A549 (cell line): ENCODE data around the gene PPM1B.

ENCODE experiments used
- CBX2 ChIP-seq: fragments of 200-600 bp; sonication (generic); IDR thresholded peaks from 2 replicates; pipeline ENCODE4 v1.6.1; 2016; ENCODE audit warnings: low read depth, mild to moderate bottlenecking, borderline replicate concordance
- CTCF ChIP-seq: fragments of >200 bp; sonication (Bioruptor Twin); formaldehyde crosslinking; IDR thresholded peaks from 3 replicates; pipeline ENCODE4 v1.5.1; 2016
- MAFK ChIP-seq: fragments of 450-650 bp; IDR thresholded peaks from 2 replicates; pipeline ENCODE4 v1.6.1; 2014; ENCODE audit not compliant: partially characterized antibody
- POLR2A ChIP-seq: IDR thresholded peaks from 2 replicates; pipeline ENCODE4 v1.6.1; 2012; ENCODE audit warnings: mild to moderate bottlenecking, low read length

DNA sequence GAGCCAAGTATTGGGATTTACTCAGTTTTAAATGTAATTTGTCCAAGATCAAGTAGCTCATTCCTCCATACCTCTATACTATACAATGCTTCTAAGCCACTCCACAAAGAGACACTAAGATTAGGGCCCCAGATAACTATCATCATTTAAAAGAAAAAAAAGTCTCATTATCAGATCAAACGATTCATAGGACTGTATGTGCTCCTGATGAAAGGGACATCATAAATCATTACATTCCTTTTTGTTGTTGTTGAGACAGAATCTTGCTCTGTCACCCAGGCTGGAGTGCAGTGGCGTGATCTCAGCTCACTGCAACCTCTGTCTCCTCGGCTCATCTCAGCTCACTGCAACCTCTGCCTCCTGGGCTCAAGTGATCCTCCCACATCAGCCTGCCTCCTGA is 104.4 kb downstream of the PPM1B start:
- TF ChIP-seq CTCF = no peak
- TF ChIP-seq MAFK = no peak
- TF ChIP-seq POLR2A = no peak
- no peak for TF ChIP-seq CBX2
